Brain microvascular endothelial cell (primary cell): Measurements from ENCODE around the gene BEND2.
"Not testable (repeated sequence)": the region's sequence is repeated elsewhere in the genome, so short reads cannot be mapped to it uniquely, and the experiment has no call there.

Source experiments
- DNase-seq: peaks from one replicate; pipeline ENCODE4 v3.0.0-alpha.2; 2020
- H3K27ac ChIP-seq: fragments of 250-450 bp; sonication (Bioruptor Pico); 2 replicates; pipeline ENCODE4 v1.5.1; 2020; ENCODE audit warnings: mild to moderate bottlenecking, moderate library complexity
- H3K27me3 ChIP-seq: fragments of 250-450 bp; sonication (Bioruptor Pico); replicated peaks from 2 replicates; pipeline ENCODE4 v1.5.1; 2020; ENCODE audit warnings: mild to moderate bottlenecking
- H3K36me3 ChIP-seq: fragments of 250-450 bp; sonication (Bioruptor Pico); replicated peaks from 2 replicates; pipeline ENCODE4 v1.5.1; 2020; ENCODE audit warnings: mild to moderate bottlenecking
- H3K4me3 ChIP-seq: 2 replicates; pipeline ENCODE4 v1.5.1; 2011; ENCODE audit warnings: low read depth, mild to moderate bottlenecking, control low read depth, low read length, moderate library complexity
- CTCF ChIP-seq: IDR thresholded peaks from 2 replicates; pipeline ENCODE4 v1.5.1; 2011; ENCODE audit warnings: low read depth, mild to moderate bottlenecking, moderate library complexity, low read length, control low read depth, inconsistent platforms; ENCODE audit errors: missing control alignments
- in situ Hi-C: cut with HindIII; loops from 2 replicates; pipeline ENCODE4 v1.10.0; 2017; ENCODE audit warnings: low sequenced_read_pairs, low pct_ligation_motif_present

The BEND2 gene

GRCh38 chrX:18220786-18221185, at the start of gene BEND2:
TSS of gene BEND2 (minus strand) at chrX:18220886. CDS start at chrX:18220750, 136 bp downstream.
- Histone ChIP-seq H3K36me3 (no peaks in the 10 kb centered on the region), H3K4me3 (no peak within 1 kb of the TSS), H3K27me3 (no peaks in the 10 kb centered on the region), H3K27ac (no peak within 1 kb of the TSS)
- TF ChIP-seq CTCF, result no peak
- DNase-seq, result no peak
- in situ Hi-C loops, result no loop called here

DNA sequence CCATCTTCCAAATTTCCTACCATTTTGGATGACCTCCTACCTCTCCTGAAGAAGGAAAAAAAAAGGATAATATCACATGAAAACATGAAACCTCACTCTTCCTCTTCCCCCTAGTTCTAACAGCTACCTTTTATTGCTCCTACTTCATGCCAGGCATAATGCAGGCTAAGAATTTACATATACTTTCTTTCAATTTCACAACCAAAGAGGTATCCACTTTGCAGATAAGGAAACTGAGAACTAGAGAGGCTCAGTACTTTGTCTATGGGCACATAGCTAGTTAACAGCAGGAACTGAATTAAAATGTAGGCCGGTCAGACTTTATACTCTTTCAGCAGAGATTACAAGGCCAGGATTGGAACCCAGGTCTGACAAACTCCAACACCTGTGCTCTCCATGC, 34.4 kb upstream of the BEND2 start:
- DNase-seq, result no peak
- Histone ChIP-seq H3K4me3 (no peak overlapping the region), H3K27ac (no peak overlapping the region), H3K36me3 (no peaks in the 10 kb centered on the region), H3K27me3 (no peaks in the 10 kb centered on the region)
- no peak for TF ChIP-seq CTCF
- in situ Hi-C loops, result no loop called here

DNA sequence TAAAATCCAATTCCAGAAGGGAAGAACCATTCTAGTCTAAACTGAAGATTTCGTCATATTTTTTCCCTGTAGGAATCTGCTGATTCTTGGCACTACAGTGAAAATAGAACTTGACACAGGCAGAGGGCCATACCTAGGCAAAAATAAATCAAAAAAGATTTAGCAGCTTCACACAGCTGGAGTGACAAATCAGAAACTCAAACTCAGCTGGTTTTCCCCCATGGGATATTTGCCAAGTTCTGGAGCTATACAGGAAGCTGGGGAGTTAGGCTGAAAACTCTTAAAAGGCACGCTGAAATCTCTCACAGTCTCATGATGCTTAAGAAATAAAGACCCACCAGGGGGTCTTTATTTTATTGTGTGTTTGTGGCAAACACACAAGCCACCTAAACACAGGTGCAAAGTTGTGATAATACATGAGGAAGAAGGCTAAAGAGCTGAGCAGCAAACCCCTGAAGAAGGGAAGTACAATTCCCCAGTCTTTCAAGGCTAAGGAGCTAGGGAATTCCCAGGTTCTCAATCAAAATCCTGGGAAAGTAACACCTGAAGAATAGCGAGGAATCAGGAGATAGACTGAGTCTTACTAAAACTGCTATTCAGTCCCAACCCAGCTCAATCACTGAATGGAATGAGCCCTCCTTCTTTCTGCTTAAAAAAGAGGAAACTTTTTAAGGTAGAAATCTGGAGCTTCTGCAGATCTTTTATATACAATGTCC, 32.1 kb upstream of the BEND2 start:
- no peak for TF ChIP-seq CTCF
- no peak for DNase-seq
- in situ Hi-C loops, result no loop called here

GRCh38 chrX:18229646-18230045, 9.0 kb upstream of the BEND2 start:
- H3K36me3 ChIP-seq, H3K27me3 ChIP-seq, H3K27ac ChIP-seq, H3K4me3 ChIP-seq, in situ Hi-C loops, DNase-seq: not testable (repeated sequence)

More for the DNA sequence above, 32.1 kb upstream of the BEND2 start:
- Histone ChIP-seq H3K36me3 (no peaks in the 10 kb centered on the region), H3K27ac (no peak overlapping the region), H3K27me3 (no peaks in the 10 kb centered on the region), H3K4me3 (no peak overlapping the region)

DNA sequence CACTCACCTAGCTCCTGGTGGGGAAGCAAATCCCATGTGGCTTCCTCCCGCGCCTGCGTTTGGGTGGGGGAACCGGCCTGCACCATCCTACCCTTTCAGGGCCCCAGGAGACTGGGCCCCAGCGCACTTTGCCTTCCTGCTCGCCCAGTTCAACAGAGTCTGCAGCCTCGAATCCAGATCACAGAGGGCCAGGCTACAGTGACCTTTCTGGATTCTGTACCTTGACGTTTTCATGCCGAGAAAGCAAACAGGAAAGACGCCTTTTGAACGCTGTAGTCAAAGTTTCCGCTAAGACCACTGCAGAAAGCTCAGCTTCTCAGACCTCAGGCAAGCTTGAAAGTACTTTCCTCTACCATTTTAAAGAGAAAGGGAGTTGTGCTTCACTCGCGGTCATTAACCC, 7.4 kb upstream of the BEND2 start:
- H3K4me3 ChIP-seq, result no peak overlapping the region
- in situ Hi-C loops, result no loop called here
- no peak for TF ChIP-seq CTCF
- no peaks in the 10 kb centered on the region for H3K36me3 ChIP-seq
- H3K27ac ChIP-seq, result no peak overlapping the region
- DNase-seq, result no peak
- no peaks in the 10 kb centered on the region for H3K27me3 ChIP-seq

GRCh38 chrX:18227458-18227857, 6.8 kb upstream of the BEND2 start:
- Histone ChIP-seq H3K27me3 (no peaks in the 10 kb centered on the region), H3K27ac (no peak overlapping the region), H3K36me3 (no peaks in the 10 kb centered on the region), H3K4me3 (no peak overlapping the region)
- no peak for TF ChIP-seq CTCF
- in situ Hi-C loops, result no loop called here
- no peak for DNase-seq
